GM21515 (cell line): Measurements from ENCODE around the gene WDR74.
"Not testable (repeated sequence)": the region's sequence is repeated elsewhere in the genome, so short reads cannot be mapped to it uniquely, and the experiment has no call there.

Experiments used
- ATAC-seq: cut with Tn5 transposase; IDR thresholded peaks from one replicate; pipeline ENCODE4 v1.9.1; 2021; ENCODE audit not compliant: unreplicated experiment

WDR74 gene

DNA sequence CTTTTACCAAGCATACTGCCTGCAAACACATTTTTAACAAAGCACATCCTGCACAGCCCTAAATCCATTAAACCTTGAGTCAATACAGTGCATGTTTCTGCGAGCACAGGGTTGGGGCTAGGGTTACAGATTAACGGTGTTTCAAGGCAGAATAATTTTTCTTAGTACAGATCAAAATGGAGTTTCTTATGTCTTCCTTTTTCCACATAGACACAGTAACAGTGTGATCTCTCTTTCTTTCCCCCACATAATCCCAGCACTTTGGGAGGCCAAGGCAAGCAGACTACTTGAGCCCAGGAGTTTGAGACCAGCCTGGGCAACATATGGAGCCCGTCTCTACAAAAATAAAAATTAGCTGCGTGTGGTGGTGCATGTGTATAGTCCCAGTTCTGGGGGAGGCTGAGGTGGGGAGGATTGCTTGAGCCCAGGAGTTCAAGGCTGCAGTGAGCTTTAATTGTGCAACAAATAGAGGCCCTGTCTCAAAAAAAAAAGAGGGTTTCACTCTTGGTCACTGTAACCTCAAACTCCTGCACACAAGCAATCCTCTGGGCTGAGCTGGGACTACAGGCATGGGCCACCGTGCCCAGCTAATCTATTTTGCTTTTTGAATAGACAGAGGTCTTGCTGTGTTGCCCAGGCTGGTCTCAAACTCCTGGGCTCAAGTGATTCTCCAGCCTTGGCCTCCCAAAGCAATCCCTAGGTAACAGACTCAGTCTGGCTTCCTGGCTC lies 21.6 kb upstream of the WDR74 start:
- no peak for ATAC-seq

DNA sequence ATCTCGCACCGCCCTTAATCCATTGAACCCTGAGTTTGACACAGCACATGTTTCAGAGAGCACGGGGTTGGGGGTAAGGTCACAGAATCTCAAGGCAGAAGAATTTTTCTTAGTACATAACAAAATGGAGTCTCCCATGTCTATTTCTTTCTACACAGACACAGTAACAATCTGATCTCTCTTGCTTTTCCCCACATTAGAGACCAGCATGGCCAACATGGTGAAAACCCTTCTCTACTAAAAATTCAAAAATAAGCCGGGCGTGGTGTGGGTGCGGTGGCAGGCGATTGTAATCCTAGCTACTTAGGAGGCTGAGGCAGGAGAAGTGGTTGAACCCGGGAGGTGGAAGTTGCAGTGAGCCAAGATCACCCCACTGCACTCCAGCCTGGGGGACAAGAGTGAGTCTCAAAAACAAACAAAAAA lies 19.9 kb upstream of the WDR74 start:
- not testable (repeated sequence) for ATAC-seq

DNA sequence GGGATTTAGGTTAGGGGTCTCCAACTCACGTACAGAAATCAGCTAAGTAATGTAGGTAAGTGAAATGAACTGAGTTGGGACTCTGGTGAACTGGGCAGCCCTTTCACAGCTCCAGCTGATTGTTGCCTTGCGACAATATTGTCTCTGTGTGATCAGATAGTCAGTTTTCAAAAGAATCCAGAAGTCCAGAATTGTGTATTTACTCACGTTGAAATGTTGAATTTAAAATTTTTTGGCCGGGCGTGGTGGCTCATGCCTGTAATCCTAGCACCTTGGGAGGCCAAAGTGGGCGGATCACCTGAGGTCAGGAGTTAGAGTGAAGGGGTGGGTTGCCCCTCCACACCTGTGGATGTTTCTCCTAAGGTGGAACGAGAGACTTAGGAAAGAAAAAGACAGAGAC lies 18.8 kb upstream of the WDR74 start:
- ATAC-seq = no peak

DNA sequence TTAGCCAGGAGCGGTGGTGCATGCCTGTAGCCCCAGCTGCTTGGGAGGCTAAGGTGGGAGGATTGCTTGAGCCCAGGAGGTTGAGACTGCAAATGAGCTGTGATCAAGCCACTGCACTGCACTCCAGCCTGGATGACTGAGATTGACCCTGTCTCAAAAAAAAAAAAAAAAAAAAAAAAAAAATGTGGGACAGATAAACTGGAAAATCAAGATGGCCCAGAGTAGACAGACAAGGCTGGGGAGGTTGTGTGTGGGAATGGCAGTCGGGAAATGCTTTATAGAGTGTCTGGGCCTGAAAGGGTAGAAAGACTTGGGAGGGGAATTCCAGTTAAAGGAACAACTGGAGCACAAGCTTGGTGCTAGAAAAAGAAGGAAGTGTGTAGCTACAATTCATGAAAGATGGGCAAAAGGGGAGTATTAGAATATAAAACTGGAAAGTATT lies 18.2 kb upstream of the WDR74 start:
- no peak for ATAC-seq

DNA sequence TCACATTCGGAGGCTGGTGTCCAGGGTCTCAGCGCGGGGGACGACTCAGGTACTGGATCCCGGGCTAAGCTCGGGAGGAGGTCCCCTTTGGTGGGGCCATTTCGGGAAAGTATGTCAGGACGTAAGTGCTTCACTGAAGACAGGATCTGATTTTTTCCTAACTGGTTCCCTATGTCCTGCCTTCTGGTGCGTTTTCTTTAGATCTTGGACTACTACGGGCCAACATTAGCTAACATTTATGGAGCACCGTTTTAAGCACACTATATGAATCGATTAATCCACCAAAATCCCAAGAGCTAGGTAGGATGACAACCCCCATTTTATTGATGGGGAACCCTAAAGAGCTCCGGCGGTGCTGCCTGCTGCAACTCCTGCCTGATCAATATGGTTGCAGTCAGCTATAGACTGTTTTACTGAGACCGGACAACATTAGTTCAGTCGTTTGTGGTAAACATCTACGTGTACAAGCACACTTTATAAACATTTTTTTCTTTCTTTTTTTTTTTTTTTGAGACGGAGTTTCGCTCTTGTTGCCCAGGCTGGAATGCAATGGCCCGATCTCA lies 17.0 kb upstream of the WDR74 start:
- no peak for ATAC-seq

DNA sequence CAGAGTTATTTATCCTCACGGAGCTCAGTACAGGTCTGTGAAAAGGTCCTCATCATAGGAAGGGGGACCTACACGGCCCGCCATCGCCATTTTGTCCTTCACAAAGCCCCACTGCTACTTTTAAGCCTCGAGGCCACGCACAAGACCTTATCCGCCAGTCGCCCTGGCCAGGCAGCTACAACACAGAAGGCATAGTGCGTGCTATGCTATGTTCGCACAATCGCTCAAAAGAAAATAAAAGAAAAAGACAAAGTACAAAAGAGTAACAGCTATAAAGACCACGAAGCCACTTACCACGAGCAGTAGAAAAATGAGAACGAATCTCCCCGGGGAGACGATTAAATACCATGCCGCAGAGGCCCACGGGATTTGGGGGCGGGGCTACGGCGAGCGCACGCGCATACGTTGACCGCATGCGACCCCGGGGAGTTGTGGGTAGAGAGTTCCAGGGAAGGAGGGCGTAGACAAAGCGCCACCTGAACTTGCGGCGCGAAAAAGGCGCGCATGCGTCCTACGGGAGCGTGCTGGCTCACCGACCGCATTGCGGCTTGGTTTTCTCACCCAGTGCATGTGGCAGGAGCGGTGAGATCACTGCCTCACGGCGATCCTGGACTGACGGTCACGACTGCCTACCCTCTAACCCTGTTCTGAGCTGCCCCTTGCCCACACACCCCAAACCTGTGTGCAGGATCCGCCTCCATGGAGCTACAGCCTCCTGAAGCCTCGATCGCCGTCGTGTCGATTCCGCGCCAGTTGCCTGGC lies 16.4 kb upstream of the WDR74 start:
- peak; percentile 81 for ATAC-seq

DNA sequence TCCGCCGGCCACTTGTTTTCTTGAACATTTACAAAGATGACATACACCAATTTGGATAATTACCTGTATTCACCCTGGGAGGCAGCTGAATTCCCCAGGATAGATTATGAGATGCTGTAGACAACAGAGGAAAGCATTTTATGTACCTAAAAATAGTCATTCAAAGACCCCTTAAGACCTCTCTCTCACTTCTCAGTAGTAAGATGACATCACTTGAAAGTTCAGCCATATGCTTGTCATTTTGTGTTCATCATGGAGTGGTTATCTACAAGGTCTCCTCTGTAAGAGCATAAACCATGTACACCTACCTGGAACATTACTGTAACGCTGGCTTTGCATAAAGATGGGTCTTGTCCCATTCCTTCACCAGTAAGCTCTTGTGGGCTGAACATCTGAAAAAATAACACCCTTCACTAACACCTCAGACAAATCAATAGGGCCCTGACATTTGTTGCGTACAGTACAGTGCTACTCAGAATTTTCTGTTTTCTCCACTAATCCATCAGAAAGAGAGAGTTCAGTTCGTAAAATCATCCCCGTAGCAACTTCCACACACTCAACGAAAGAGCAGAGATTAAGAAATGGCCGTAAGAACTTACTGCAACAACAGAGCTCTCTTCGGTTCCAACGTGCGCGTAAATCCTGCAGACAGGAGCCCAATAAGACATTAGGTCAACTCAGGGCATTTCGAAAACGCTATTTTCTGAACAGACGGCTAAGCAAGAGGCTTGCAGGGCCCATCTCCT lies 15.6 kb upstream of the WDR74 start:
- no peak for ATAC-seq

DNA sequence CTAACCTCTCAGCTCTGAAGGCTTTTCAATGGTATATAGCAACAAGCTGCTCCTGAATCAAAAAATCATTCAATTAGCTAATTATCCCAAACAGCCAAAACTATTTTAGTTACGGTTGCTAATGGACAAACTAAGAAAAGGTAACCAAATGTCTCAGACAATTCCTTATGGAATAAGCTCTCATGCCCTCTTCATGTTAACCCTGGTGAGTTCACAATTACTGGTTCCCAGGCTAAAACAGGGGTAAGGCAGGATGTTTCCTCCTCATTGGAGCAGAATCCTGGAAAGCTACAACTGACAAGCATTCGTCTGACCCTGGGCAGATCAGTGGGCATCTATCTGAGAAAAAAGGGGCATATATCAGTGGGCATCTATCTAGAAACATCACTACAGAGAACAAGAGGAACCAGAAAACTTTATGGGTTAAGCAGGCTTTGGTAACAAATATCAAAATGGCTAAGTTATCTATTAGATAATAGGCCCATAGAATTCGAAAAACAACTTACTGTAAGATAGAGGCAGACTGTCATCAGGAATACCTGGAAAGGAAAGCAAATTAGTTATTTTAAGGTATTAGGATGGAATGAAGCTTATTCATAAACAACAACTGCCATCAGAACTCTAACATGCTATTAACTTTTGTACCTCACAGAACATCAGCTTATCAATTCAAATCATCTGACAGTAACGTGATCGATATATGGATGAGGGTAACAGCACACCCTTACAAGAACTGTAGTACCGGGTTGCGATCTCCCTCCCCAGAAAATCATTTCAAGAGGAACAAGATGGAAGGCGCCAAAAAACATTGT lies 14.8 kb upstream of the WDR74 start:
- no peak for ATAC-seq

DNA sequence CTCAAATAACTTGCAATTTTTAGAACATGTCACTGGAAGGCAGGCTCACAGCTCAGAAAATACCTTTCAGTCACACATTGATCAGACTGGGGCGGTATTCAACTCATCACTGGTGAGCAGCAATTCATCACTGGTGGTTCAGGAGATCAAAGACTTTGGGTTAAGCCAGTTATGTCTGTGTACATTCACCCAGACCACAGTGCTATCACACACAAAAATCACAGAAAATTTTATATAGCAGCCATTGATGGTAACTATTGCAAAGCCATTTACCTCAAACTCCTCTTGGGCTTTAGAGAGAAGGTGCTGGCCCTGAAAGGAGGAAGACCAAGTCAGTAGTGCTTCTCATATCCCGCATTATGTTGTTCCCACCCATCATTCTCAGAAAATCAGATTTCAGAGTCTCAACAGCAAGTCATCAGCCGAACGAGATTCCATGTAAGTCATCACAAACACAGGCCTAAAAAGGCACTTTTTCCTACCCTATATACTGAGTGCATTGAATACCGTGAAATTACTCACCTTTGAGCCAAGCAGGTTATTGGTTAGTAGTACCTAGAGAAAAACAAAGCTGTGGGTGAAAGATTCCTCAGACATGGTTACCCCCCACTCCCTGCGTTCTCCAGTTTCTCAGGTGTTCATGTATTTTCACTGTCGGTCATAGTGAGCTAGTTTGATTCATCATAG lies 14.0 kb upstream of the WDR74 start:
- no peak for ATAC-seq

DNA sequence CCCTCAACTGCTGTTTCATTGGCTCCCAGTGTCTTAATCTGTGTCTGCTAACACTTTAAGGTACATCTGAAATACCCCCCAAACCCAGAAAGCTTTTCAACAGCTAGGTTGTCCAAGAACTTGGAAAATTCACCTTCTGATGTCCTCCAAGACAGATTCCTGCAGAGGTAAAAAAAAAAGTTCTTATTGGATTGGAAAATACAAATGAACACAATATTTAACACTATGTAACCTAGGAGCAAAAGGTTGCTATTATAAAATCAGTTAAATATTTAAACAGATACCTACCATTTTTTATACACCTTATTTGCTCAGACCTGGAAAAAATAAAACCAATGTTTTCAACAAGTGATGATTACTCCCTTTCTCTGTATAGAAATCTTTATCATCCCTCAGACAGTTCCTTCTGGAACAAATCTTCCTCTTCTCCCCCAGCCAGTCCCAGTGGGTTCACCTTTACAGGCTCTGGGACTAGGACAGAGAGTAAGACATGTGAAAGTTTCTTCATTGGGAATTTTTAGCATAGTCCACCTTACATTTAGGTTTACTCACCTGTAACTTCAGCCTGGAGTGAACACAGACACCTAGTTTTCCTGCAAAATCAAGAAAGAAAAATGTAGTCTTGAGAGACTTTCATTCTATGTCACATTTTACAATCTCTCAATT lies 13.3 kb upstream of the WDR74 start:
- ATAC-seq = no peak

DNA sequence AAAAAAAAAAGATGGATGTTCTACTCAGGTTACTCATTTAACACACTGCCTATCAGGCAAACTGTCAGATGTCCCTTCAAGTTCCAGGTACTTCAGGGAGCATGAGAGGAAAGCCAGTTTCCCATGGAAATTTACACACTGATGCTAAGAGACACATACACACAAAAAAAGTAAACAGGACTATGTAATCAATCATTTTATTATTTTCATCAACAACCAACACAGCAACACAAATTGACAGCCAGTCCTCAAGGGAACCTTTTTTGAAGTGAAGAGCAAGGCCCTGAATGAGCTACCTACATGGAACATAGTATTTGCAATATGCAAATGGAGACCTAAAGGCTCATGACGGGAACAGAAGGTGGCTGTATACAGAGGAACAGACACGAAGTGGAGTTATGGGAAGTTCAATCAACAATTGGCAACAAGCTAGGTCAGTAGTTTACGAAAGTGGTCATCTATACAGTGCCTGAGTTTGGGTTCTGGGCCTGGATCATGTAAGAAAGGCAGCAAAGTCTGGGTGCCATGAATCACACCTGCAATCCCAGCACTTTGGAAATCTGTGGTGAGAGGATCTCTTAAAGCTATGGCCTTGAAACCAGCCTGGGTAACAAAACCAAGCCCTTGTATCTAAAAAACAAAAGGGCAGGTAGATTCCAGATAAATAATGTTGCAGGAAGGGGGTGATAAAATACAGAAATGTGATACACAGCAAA lies 12.6 kb upstream of the WDR74 start:
- no peak for ATAC-seq

DNA sequence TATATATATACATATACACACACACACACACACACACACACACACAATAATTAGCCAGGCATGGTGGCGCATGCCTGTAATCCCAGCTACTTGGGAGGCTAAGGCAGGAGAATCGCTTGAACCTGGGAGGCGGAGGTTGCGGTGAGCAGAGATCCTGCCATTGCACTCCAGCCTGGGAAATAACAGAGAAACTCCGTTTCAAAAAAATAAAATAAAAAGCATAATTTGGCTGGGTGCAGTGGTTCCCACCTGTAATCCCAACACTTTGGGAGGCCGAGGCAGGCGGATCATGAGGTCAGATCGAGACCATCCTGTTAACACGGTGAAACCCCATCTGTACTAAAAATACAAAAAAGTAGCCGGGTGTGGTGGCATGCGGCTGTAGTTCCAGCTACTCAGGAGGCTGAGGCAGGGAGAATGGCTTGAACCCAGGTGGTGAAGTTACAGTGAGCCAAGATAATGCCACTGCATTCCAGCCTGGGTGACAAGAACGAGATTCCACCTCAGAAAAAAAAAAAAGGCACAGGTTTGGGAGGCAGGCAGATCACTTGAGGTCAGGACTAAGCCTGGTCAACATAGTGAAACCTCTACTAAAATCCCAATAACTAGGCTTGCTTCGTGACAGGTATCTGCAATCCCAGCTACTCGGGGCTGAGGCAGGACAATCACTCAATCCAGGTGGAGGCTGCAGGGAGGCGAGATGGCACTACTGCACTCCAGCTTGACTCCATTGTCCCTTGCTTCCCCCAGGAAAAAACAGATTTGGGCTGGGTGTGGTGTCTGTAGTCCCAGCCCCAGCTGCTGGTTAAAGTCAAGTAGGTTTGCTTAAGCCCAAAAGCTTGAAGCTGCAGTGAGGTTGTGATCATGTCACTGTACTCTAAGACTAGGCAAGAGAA lies 11.8 kb upstream of the WDR74 start:
- no peak for ATAC-seq

DNA sequence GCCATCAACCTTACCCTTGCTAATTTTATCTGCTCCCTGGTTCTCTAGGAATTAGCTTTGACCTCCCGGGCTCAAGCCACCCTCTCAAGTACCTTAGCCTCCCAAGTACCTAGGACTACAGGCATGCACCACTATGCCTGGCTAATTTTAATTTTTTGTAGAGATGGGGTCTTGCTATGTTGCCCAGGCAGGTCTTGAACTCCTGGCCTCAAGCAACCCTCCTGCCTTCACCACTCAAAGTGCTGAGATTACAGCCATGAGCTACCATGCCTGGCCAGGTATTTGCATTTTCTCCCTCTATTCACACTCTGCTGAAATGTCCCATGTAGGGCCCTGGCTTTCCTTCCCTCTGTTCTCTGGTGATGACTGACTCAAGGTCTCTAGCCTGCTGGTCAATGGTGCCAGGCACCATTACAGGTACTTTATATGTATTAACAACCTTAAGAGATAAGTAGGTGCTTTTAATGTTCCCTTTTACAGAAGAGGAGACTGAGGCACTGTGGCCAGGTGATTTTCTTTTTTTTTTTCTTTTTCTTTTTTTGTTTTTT lies 8.5 kb upstream of the WDR74 start:
- ATAC-seq = no peak

DNA sequence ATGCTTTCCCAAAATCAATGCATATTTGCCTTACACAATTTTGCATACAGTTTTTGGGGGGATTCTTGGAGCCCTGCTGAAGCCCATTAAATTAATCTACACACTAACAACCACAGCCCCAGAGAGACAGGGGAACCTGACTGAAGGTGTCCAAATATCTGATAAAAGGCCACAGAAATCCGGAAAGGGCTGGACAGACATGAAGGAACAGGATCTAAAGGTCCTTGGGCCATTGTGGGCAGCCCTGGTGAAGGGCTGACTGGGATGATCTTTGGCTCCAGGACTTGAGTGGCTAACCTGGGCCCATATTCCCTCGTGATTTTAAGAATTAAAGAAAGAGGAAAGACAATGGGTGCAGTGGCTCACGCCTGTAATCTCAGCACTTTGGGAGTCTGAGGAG lies 6.8 kb upstream of the WDR74 start:
- no peak for ATAC-seq

DNA sequence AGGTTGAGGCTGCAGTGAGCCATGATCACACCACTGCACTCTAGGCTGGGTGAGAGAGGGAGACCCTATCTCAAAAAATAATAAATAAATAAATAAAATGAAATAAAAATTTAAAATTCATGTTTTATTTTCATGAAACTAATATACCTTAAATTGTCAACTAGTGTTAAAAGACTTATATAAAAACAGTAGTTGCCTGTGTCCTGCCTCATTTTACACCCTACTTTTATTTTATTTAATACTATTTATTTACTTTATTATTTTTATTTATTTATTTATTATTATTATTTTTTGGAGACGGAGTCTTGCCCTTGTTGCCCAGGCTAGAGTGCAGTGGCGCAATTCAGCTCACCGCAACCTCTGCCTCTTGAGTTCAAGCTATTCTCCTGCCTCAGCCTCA lies 4.8 kb upstream of the WDR74 start:
- no peak for ATAC-seq

DNA sequence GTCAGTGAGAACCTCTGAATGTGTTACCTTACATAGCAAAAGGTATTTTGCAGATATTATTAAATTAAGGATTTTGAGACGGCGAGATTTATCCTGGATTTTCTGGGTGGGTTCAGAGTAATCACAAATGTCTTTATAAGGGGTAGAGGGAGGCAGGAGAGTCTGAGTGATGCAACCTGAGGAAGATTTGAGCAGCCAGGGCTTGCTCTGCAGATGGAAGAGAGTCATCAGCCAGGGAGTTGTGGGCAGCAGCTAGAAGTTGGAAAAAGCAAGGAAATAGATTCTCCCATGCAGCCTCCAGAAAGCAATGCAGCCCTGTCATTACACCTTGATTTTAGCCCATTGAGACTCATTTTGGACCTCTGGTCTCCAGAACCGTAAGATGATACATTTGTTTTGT lies 4.1 kb upstream of the WDR74 start:
- no peak for ATAC-seq

DNA sequence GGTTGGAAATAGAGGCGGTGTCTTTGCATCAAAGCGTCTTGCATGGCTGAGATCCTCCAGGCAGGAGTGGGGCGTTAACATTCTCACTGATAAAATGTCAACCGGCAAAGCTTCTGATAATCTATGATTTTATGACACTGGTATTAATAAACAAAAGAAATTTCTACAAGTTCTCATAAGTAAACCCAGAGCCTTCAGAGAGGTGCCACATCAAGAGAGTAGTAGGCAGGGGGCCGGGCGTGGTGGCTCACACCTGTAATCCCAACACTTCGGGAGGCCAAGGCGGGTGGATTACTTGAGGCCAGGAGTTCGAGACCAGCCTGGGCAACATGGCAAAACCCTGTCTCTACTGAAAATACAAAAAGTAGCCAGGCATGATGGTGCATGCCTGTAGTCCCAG lies 3.5 kb upstream of the WDR74 start:
- not testable (repeated sequence) for ATAC-seq
